IPS DF 6.9 (cell line): Measurements from ENCODE around the gene PARD6G.

Experiments used
- DNase-seq: peaks from one replicate; pipeline ENCODE4 v3.0.0-alpha.2; 2013; ENCODE audit warnings: low read depth, low spot score
- H3K27ac ChIP-seq: one replicate; pipeline ENCODE4 v1.5.1; 2013; ENCODE audit warnings: low read length, control low read depth
- H3K27me3 ChIP-seq: 2 replicates; pipeline ENCODE4 v1.6.1; 2013; ENCODE audit warnings: mild to moderate bottlenecking, low read length; ENCODE audit not compliant: control insufficient read depth, insufficient read depth
- H3K36me3 ChIP-seq: 2 replicates; pipeline ENCODE4 v1.6.1; 2013; ENCODE audit warnings: low read length; ENCODE audit not compliant: control insufficient read depth, insufficient read depth
- H3K4me1 ChIP-seq: 2 replicates; pipeline ENCODE4 v1.6.1; 2013; ENCODE audit warnings: low read length; ENCODE audit not compliant: control insufficient read depth, insufficient read depth
- H3K4me3 ChIP-seq: 2 replicates; pipeline ENCODE4 v1.5.1; 2013; ENCODE audit warnings: mild to moderate bottlenecking, low read length
- H3K9me3 ChIP-seq: 2 replicates; pipeline ENCODE4 v1.6.1; 2013; ENCODE audit warnings: low read length, inconsistent platforms; ENCODE audit not compliant: control insufficient read depth, insufficient read depth
- WGBS: extraction: QIAGEN DNeasy Blood & Tissue Kit; methylation state at CpG from one replicate; pipeline ENCODE4 v1.1.7; 2013; ENCODE audit warnings: mixed read lengths, missing lambda C conversion rate; ENCODE audit not compliant: insufficient read length, insufficient coverage; 5-methylcytosine and 5-hydroxymethylcytosine counted together

Gene PARD6G

GRCh38 chr18:80180778-80181564, 66.3 kb downstream of the PARD6G start:
- no peak overlapping the region for H3K4me3 ChIP-seq
- DNase-seq: no peak
- H3K9me3 ChIP-seq: no peaks in the 10 kb centered on the region
- WGBS: no CpG with 5 or more reads among the region's 33 CpGs
- H3K36me3 ChIP-seq: no peaks in the 10 kb centered on the region
- peaks cover 2% of the 10 kb centered on the region; the same call in 1 of the 2 replicates for H3K4me1 ChIP-seq
- H3K27ac ChIP-seq: no peak overlapping the region
- no peaks in the 10 kb centered on the region for H3K27me3 ChIP-seq

DNA sequence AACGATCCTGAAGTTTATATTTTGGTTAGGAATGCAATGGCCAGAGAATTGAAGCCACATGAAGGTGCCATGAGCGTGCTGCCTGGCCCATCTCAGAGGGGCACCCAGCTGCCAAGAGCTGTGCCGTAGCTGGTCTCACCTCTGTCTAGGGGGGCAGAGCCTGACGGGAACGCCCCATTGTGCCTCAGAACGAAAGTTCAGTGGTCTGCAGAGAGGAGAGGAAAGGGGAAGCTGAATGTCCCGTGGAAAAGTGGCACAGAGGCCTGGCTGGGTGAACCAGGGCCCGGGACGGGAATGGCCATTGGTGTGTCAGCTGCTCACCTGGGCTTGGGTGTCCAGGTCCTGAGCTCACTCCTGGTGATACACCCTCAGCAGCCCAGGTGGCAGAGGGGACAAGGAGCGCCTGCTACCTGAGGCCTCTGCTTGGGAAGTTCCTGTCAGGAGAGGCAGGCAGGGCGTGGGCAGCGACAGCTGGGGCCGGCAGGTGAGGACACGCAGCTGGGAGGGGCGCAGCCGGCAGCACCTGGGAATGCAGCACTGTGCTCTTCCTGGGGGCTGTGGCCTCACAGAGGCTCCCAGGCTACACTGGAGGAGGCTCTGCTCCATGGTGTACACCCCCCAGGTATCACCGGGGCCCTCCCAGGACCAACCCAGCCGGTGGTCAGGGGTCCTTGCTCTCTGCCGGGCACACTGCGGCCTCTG, 67.3 kb downstream of the PARD6G start:
- DNase-seq: no peak

DNA sequence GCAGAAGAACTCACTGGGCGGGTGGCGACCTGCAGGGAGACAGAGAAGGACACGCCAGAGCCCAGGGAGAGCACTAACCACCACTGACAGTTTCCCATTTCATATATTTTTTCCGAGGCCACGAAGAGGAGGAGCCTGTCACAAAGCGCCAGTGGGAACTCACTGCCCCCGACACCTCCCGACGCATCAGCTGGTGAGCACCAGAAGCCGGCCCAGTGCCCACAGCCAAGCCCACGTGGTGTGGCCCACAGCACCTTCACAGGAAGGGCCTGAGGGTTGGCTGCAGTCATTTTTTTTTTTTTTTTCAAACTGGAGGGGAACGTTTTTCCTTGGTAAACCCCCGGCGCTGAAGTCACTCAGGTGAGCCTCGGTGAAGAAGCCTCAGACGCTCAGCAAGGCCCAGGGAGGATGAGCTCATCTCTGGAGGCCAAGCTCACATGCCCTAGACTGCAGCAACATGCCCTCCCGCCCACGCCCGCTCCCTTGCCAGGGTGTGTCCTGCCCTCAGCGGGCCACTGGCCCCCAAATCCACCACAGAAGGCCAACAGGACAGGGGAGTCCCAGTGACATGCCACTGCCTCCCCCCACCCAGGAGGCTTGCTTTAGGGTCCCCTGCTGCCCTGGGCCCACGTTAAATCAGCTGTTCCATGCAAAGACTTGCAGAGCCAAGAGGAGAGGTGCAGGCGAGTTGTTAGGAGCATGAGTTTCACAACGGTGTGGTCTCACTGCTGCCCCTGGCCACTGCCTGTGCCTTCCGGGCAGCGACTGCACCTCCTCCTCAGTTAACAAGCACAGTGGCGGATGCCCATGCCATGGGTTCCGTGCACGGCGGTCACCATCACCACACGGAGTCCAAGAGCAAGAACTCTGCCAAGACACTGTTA, 68.1 kb downstream of the PARD6G start:
- no peaks in the 10 kb centered on the region for H3K9me3 ChIP-seq
- H3K27me3 ChIP-seq: no peaks in the 10 kb centered on the region
- WGBS: no CpG with 5 or more reads among the region's 30 CpGs
- no peak overlapping the region for H3K27ac ChIP-seq
- DNase-seq: no peak
- H3K4me3 ChIP-seq: no peak overlapping the region
- no peaks in the 10 kb centered on the region for H3K36me3 ChIP-seq
- H3K4me1 ChIP-seq: peaks cover 2% of the 10 kb centered on the region; the same call in 1 of the 2 replicates

More for the DNA sequence above, 67.3 kb downstream of the PARD6G start:
- Histone ChIP-seq H3K9me3 (no peaks in the 10 kb centered on the region), H3K4me1 (peaks cover 2% of the 10 kb centered on the region; the same call in 1 of the 2 replicates), H3K27ac (no peak overlapping the region), H3K4me3 (no peak overlapping the region), H3K36me3 (no peaks in the 10 kb centered on the region), H3K27me3 (no peaks in the 10 kb centered on the region)
- no CpG with 5 or more reads among the region's 20 CpGs for WGBS

- WGBS: no CpG with 5 or more reads among the region's 8 CpGs
- H3K4me1 ChIP-seq: peaks cover 1% of the 10 kb centered on the region; the same call in 1 of the 2 replicates
- H3K4me3 ChIP-seq: no peak overlapping the region
- no peaks in the 10 kb centered on the region for H3K9me3 ChIP-seq
- no peaks in the 10 kb centered on the region for H3K36me3 ChIP-seq
- DNase-seq: no peak
- H3K27ac ChIP-seq: no peak overlapping the region
- no peaks in the 10 kb centered on the region for H3K27me3 ChIP-seq
These were observed 70.2 kb downstream of the PARD6G start for GRCh38 chr18:80177128-80177527.

DNA sequence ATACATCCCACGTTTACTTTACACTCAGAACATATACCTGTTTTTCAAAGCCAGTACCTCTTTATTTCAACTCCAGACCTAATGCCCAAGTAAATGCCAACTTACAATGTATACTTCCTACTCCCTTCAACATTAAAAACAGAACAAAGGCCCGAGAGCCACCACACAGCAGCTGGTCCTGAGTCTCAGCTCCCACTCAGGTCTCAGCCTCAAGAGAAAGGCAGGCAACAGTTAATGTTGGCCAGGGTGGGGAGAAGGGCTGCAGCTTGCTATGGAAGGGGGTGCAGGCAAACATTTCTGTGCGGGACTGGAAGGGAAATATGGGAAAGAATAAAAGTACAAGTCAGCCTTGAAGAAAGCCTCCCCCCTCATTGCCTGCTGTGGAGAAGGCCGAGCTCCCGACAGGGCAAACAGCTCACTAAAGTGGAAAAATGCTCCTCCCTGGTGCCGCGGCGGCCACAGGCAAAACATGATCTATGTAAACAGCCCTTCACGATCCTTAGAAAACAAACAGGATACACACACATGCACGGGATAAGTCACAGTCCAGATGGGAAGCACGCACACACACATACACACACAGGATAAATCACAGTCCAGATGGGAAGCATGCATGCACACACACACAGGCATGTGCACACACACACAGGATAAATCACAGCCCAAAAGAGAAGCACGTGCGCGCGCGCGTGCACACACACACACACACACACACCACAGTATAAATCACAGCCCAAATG, 70.8 kb downstream of the PARD6G start:
- H3K27ac ChIP-seq: no peak overlapping the region
- no peak overlapping the region for H3K4me3 ChIP-seq
- H3K9me3 ChIP-seq: no peaks in the 10 kb centered on the region
- WGBS: no CpG with 5 or more reads among the region's 17 CpGs
- H3K4me1 ChIP-seq: no peaks in the 10 kb centered on the region; the same call in 1 of the 2 replicates
- H3K27me3 ChIP-seq: no peaks in the 10 kb centered on the region
- DNase-seq: no peak
- H3K36me3 ChIP-seq: no peaks in the 10 kb centered on the region

- Histone ChIP-seq H3K9me3 (no peaks in the 10 kb centered on the region), H3K27me3 (no peaks in the 10 kb centered on the region), H3K4me3 (no peak overlapping the region), H3K36me3 (no peaks in the 10 kb centered on the region), H3K4me1 (no peaks in the 10 kb centered on the region), H3K27ac (no peak overlapping the region)
- no CpG with 5 or more reads among the region's 18 CpGs for WGBS
- no peak for DNase-seq
These were observed 71.7 kb downstream of the PARD6G start for GRCh38 chr18:80175451-80176204.

DNA sequence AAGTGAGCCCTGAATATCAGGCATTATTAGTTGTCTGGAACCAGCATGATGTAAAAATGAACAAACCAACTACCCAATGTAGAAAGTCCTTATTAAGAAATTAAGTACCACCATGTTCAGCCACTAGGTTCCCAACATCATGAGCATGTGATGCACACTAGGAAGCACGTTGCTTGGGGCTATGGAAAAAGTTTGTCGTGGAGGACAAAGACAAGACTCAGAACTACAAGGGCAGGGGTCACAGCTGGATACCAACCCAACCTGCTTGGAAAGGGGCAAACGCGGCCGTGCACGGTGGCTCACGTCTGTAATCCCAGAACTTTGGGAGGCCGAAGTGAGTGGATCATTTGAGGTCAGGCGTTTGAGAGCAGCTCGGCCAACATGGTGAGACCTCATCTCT, 74.3 kb downstream of the PARD6G start:
- Histone ChIP-seq H3K27me3 (no peaks in the 10 kb centered on the region), H3K27ac (no peak overlapping the region), H3K36me3 (no peaks in the 10 kb centered on the region), H3K4me1 (no peaks in the 10 kb centered on the region), H3K4me3 (no peak overlapping the region), H3K9me3 (no peaks in the 10 kb centered on the region)
- DNase-seq: no peak
- WGBS: no CpG with 5 or more reads among the region's 10 CpGs

GRCh38 chr18:80172056-80172455, 75.3 kb downstream of the PARD6G start:
- Histone ChIP-seq H3K36me3 (no peaks in the 10 kb centered on the region), H3K4me3 (no peak overlapping the region), H3K9me3 (no peaks in the 10 kb centered on the region), H3K4me1 (no peaks in the 10 kb centered on the region), H3K27me3 (no peaks in the 10 kb centered on the region), H3K27ac (no peak overlapping the region)
- no peak for DNase-seq
- no CpG with 5 or more reads among the region's 4 CpGs for WGBS

GRCh38 chr18:80171054-80171872, 76.1 kb downstream of the PARD6G start:
- Histone ChIP-seq H3K36me3 (no peaks in the 10 kb centered on the region), H3K4me1 (no peaks in the 10 kb centered on the region), H3K4me3 (no peak overlapping the region), H3K27me3 (no peaks in the 10 kb centered on the region), H3K9me3 (no peaks in the 10 kb centered on the region), H3K27ac (no peak overlapping the region)
- peak; percentile 18 for DNase-seq
- no CpG with 5 or more reads among the region's 23 CpGs for WGBS
